Activated CD4-positive, alpha-beta T cell treated with anti-CD3 and anti-CD28 coated beads for 1 hour (primary cell): Measurements from ENCODE around the gene DIS3L.
"Not testable (repeated sequence)": the region's sequence is repeated elsewhere in the genome, so short reads cannot be mapped to it uniquely, and the experiment has no call there.

Experiments
- DNase-seq: peaks from one replicate; pipeline ENCODE4 v3.0.0-alpha.2; 2020

Gene DIS3L

GRCh38 chr15:66278671-66279070, 14.7 kb upstream of the DIS3L start:
- DNase-seq = no peak

GRCh38 chr15:66284271-66284670, 9.1 kb upstream of the DIS3L start:
- DNase-seq = no peak

- DNase-seq = no peak
Measured at GRCh38 chr15:66285533-66286280, 7.7 kb upstream of the DIS3L start.

GRCh38 chr15:66287461-66288057, 5.8 kb upstream of the DIS3L start:
- no peak for DNase-seq

- no peak for DNase-seq
Measured at GRCh38 chr15:66288093-66288492, 5.3 kb upstream of the DIS3L start.

GRCh38 chr15:66288551-66289185, 4.7 kb upstream of the DIS3L start:
- DNase-seq = no peak

GRCh38 chr15:66290007-66290406, 3.4 kb upstream of the DIS3L start:
- DNase-seq = no peak

- DNase-seq = no peak
Measured at GRCh38 chr15:66290518-66290917, 2.9 kb upstream of the DIS3L start.

- DNase-seq = no peak
Measured at GRCh38 chr15:66291816-66292570, 1.4 kb upstream of the DIS3L start.

- DNase-seq = no peak
Measured at GRCh38 chr15:66292571-66293418, 573 bp upstream of the DIS3L start.

- no peak for DNase-seq
Measured at GRCh38 chr15:66294157-66294931, 976 bp downstream of the DIS3L start.

GRCh38 chr15:66294932-66295235, 1.5 kb downstream of the DIS3L start:
- DNase-seq = no peak

GRCh38 chr15:66296186-66296585, 2.8 kb downstream of the DIS3L start:
- no peak for DNase-seq

- no peak for DNase-seq
Measured at GRCh38 chr15:66298803-66299251, 5.5 kb downstream of the DIS3L start.

GRCh38 chr15:66302489-66303278, 9.3 kb downstream of the DIS3L start:
- DNase-seq = no peak

GRCh38 chr15:66304425-66304824, 11.1 kb downstream of the DIS3L start:
- not testable (repeated sequence) for DNase-seq

GRCh38 chr15:66306381-66306780, 13.0 kb downstream of the DIS3L start:
- DNase-seq = no peak

- DNase-seq = no peak
Measured at GRCh38 chr15:66308531-66308930, 15.2 kb downstream of the DIS3L start.

- no peak for DNase-seq
Measured at GRCh38 chr15:66309828-66310227, 16.5 kb downstream of the DIS3L start.

- DNase-seq = no peak
Measured at GRCh38 chr15:66310786-66311185, 17.4 kb downstream of the DIS3L start.

- DNase-seq = no peak
Measured at GRCh38 chr15:66312144-66312543, 18.8 kb downstream of the DIS3L start.
